GM20000 (cell line): ENCODE data around the gene CRACDL.

Experiments used
- DNase-seq: peaks from one replicate; pipeline ENCODE4 v3.0.0; 2012; ENCODE audit warnings: low spot score
- CTCF ChIP-seq: IDR thresholded peaks from 2 replicates; pipeline ENCODE4 v1.5.1; 2012; ENCODE audit warnings: mild to moderate bottlenecking, control low read depth; ENCODE audit errors: extremely low read depth, missing control alignments

CRACDL gene

GRCh38 chr2:98815795-98816194 lies 120.2 kb downstream of the CRACDL start:
- DNase-seq = no peak
- TF ChIP-seq CTCF = no peak

- no peak for TF ChIP-seq CTCF
- DNase-seq = no peak
Measured at GRCh38 chr2:98811766-98812165, 124.3 kb downstream of the CRACDL start.

DNA sequence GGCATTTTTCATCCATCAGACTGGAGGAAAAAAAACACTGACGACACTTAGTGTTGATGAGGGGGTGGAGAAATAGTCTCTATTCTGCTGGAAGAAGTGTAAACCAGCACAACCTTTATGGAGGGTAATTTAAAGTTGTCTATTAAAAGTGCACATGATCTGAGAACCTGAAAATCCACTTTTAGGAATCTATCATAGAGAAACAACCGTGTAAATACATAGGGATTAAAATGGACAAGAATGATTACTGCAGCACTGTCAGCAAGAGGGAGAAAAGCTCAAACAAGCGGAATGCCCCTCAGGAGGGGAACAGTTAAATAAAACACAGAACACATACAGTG lies 125.5 kb downstream of the CRACDL start:
- TF ChIP-seq CTCF = no peak
- DNase-seq = no peak

- DNase-seq = no peak
Measured at GRCh38 chr2:98809878-98810587, 126.0 kb downstream of the CRACDL start.

DNA sequence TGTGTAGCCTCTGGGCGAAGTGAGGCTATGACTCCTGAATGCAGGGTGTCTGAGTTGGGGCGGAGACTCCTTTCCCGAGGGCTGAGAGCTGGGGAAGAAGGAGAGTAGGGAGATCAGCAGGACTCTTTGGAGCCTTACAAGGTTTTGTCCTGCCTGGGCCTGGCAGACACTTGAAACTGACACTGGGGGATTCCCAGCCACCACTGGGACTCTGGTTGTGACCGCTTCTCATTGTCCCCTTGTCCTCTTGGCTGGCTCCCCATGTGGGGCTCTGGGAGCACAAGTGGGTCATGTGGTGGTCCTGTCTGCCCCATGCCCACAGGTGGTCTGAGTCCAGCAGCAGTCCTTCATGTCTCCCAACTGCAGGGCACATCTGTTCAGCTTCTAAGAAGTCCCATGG lies 126.9 kb downstream of the CRACDL start:
- TF ChIP-seq CTCF = no peak
- no peak for DNase-seq

More at GRCh38 chr2:98809878-98810587, 126.0 kb downstream of the CRACDL start:
- no peak for TF ChIP-seq CTCF

DNA sequence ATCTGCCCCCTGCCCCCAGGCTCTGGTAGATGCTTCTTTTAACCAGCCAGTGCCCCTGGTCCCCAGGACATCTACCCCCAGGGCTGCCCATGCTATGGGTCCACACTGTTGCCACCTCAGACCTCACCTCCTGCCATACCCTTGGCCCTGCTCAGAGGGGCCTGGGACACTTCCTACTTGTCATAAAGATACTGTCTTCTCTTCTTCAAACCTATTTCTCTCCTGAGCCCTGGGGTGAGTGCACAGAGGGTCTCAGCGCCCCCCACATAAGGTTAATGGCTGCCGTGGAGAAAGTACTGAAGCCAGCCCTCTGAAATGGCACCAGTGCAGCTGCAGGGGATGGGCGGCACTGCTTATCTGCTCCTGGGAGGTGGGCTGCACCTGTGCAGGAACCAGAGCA lies 127.5 kb downstream of the CRACDL start:
- TF ChIP-seq CTCF = no peak

GRCh38 chr2:98807929-98808328 lies 128.1 kb downstream of the CRACDL start:
- DNase-seq = no peak
- TF ChIP-seq CTCF = no peak

More for the DNA sequence above, 127.5 kb downstream of the CRACDL start:
- no peak for DNase-seq
